Duodenal mucosa (tissue), 2 donors: ENCODE results near the gene DLG1.
"Not testable (repeated sequence)": the region's sequence is repeated elsewhere in the genome, so short reads cannot be mapped to it uniquely, and the experiment has no call there.

Source experiments
- H3K27ac ChIP-seq: one replicate; pipeline ENCODE4 v1.7.0; 2013; ENCODE audit warnings: low read depth, low read length
- H3K27me3 ChIP-seq, 2 donors: one replicate each; pipeline ENCODE4 v1.7.0; 2013; ENCODE audit warnings: low read length in 2 of 2, control low read depth in 1 of 2; ENCODE audit not compliant: insufficient read depth in 2 of 2, control insufficient read depth in 1 of 2
- H3K36me3 ChIP-seq, 2 donors: one replicate each; pipeline ENCODE4 v1.7.0; 2013; ENCODE audit warnings: low read length in 2 of 2, control low read depth in 1 of 2; ENCODE audit not compliant: insufficient read depth in 2 of 2, control insufficient read depth in 1 of 2
- H3K4me1 ChIP-seq, 2 donors: one replicate each; pipeline ENCODE4 v1.7.0; 2013; ENCODE audit warnings: low read length in 2 of 2, control low read depth in 1 of 2; ENCODE audit not compliant: insufficient read depth in 2 of 2, control insufficient read depth in 1 of 2
- H3K4me3 ChIP-seq, 2 donors: one replicate each; pipeline ENCODE4 v1.7.0; 2013; ENCODE audit warnings: low read length in 2 of 2, low read depth in 1 of 2
- H3K9ac ChIP-seq, 2 donors: one replicate each; pipeline ENCODE4 v1.7.0; 2013; ENCODE audit warnings: low read length in 2 of 2, low read depth in 1 of 2
- H3K9me3 ChIP-seq, 2 donors: one replicate each; pipeline ENCODE4 v1.7.0; 2013; ENCODE audit warnings: low read length in 2 of 2, control low read depth in 1 of 2; ENCODE audit not compliant: control insufficient read depth in 1 of 2

DLG1 gene

DNA sequence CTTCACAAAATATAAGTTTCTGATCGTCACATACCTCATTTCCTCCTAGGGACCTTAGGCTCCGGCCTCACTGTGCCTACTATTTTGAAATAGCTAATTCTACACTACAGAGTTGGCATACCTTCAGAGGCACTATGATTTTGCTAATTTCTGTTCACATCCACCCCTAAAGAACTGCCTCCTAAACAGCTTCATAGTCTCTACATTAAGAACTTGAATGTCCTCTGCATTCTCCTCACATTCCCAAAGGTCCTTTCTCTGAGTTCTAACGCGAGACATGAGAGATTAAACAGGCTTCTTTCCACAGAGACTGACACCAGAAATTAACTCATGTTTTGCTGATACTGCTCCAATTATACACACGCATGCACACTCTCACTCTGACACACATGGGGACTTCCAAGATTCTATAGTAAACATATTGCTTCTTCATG, 75.5 kb downstream of the DLG1 start:
- Histone ChIP-seq H3K27me3 (no peaks in the 10 kb centered on the region), H3K9me3 (no peaks in the 10 kb centered on the region), H3K4me1 (peaks cover under 1 to 10% of the 10 kb centered on the region in 2 donors), H3K36me3 (peaks cover 0 to 2% of the 10 kb centered on the region in 2 donors), H3K9ac (no peak overlapping the region), H3K27ac (no peak overlapping the region), H3K4me3 (no peak overlapping the region)

- H3K27ac ChIP-seq, result no peak overlapping the region
- no peaks in the 10 kb centered on the region for H3K9me3 ChIP-seq
- H3K36me3 ChIP-seq, result peaks cover 0 to 2% of the 10 kb centered on the region in 2 donors
- peaks cover 0 to 14% of the 10 kb centered on the region in 2 donors for H3K4me1 ChIP-seq
- no peak overlapping the region for H3K9ac ChIP-seq
- H3K4me3 ChIP-seq, result no peak overlapping the region
- no peaks in the 10 kb centered on the region for H3K27me3 ChIP-seq
Measured at GRCh38 chr3:197219619-197220018, 78.8 kb downstream of the DLG1 start.

GRCh38 chr3:197218210-197218609, 80.2 kb downstream of the DLG1 start:
- Histone ChIP-seq H3K4me3 (no peak overlapping the region), H3K9ac (no peak overlapping the region), H3K27me3 (no peaks in the 10 kb centered on the region), H3K9me3 (no peaks in the 10 kb centered on the region), H3K27ac (no peak overlapping the region), H3K36me3 (peaks cover 0 to 2% of the 10 kb centered on the region in 2 donors), H3K4me1 (peaks cover 0 to 14% of the 10 kb centered on the region in 2 donors)

- Histone ChIP-seq H3K27me3 (no peaks in the 10 kb centered on the region), H3K27ac (no peak overlapping the region), H3K4me3 (no peak overlapping the region), H3K9ac (no peak overlapping the region), H3K4me1 (peaks cover 0 to 14% of the 10 kb centered on the region in 2 donors), H3K9me3 (no peaks in the 10 kb centered on the region), H3K36me3 (peaks cover 0 to 2% of the 10 kb centered on the region in 2 donors)
Measured at GRCh38 chr3:197216914-197217313, 81.5 kb downstream of the DLG1 start.

GRCh38 chr3:197216169-197216860, 82.1 kb downstream of the DLG1 start:
- Histone ChIP-seq H3K27ac (no peak overlapping the region), H3K27me3 (no peaks in the 10 kb centered on the region), H3K4me3 (no peak overlapping the region), H3K4me1 (peaks cover 0 to 14% of the 10 kb centered on the region in 2 donors), H3K36me3 (peaks cover 0 to 2% of the 10 kb centered on the region in 2 donors), H3K9ac (no peak overlapping the region), H3K9me3 (no peaks in the 10 kb centered on the region)

DNA sequence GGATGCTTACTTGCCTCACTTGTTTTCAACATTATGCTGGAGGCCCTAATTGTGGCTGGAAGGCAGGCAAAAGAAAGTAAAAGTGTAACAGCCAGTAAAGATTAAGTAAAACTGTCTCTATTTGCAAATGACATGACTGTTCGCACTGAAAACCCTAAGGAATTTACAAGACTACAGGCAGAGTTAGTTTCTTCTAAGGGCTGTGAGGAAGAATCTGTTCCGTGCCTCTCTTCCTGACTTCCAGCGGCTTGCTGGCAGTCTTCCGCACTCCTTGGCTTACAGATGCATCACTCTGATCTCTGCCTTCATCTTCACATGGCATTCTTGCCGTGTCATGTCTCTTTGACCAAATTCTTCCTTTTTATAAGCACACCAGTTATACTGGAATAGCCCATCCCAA, 86.1 kb downstream of the DLG1 start:
- no peaks in the 10 kb centered on the region for H3K9me3 ChIP-seq

GRCh38 chr3:197211698-197212097, 86.7 kb downstream of the DLG1 start:
- not testable (repeated sequence) for H3K36me3 ChIP-seq, H3K9ac ChIP-seq, H3K9me3 ChIP-seq, H3K27me3 ChIP-seq, H3K27ac ChIP-seq, H3K4me1 ChIP-seq, H3K4me3 ChIP-seq

More for the DNA sequence above, 86.1 kb downstream of the DLG1 start:
- H3K4me3 ChIP-seq, result no peak overlapping the region
- no peaks in the 10 kb centered on the region for H3K36me3 ChIP-seq
- H3K27ac ChIP-seq, result no peak overlapping the region
- no peak overlapping the region for H3K9ac ChIP-seq
- peaks cover 0 to 10% of the 10 kb centered on the region in 2 donors for H3K4me1 ChIP-seq
- no peaks in the 10 kb centered on the region for H3K27me3 ChIP-seq

DNA sequence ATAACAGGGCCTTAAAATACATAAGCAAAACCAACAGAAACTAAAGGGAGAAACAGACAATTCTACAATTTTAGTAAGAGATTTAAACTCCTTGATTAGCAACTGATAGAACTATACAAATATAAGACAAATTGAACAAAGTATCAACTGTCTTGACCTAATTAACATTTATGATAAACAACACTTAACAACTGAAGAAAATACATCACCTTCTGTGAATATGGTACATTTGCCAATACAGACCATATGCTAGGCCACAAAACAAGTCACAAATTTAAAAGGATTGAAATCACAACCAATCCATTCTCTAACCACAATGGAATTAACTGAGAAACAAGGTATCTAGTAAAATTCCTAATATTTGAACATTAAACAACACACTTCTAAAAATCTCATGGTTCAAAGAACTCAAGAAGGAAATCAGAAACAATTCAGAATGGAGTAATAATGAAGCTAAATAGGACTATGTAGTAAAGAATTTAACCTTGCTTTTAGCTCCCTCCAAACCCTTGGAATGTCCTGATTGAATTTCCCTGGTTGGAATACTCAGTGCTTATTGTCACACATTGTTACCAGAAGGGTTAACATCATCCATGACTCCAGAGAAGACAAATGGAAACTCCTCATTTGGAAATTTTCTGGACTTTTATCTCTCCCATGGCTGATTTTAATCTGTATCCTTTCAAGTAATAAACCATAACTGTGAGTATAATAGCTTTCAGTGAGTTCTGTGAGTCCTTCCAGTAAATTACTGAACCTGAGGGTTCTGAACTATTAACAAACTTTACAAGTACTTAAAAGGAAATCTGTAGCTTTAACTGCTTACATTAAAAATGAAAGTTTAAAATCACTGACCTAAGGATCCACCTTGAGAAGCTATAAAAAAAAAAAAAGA, 88.8 kb downstream of the DLG1 start:
- no peak overlapping the region for H3K9ac ChIP-seq
- H3K27ac ChIP-seq, result no peak overlapping the region
- no peak overlapping the region for H3K4me3 ChIP-seq
- H3K4me1 ChIP-seq, result no peaks in the 10 kb centered on the region
- H3K9me3 ChIP-seq, result no peaks in the 10 kb centered on the region
- no peaks in the 10 kb centered on the region for H3K36me3 ChIP-seq
- H3K27me3 ChIP-seq, result no peaks in the 10 kb centered on the region

GRCh38 chr3:197206913-197207312, 91.5 kb downstream of the DLG1 start:
- no peak overlapping the region for H3K27ac ChIP-seq
- H3K9me3 ChIP-seq, result no peaks in the 10 kb centered on the region
- no peak overlapping the region for H3K9ac ChIP-seq
- H3K36me3 ChIP-seq, result no peaks in the 10 kb centered on the region
- H3K27me3 ChIP-seq, result no peaks in the 10 kb centered on the region
- H3K4me3 ChIP-seq, result no peak overlapping the region
- H3K4me1 ChIP-seq, result peaks cover 5 to 12% of the 10 kb centered on the region in 2 donors

GRCh38 chr3:197205675-197206074, 92.7 kb downstream of the DLG1 start:
- Histone ChIP-seq H3K9me3 (no peaks in the 10 kb centered on the region), H3K27ac (no peak overlapping the region), H3K36me3 (no peaks in the 10 kb centered on the region), H3K27me3 (no peaks in the 10 kb centered on the region), H3K4me1 (peaks cover 5 to 12% of the 10 kb centered on the region in 2 donors), H3K9ac (no peak overlapping the region), H3K4me3 (no peak overlapping the region)
